ENCODE data around the gene ISM2.

ISM2 gene

GRCh38 chr14:77490347-77490986 is 8.1 kb downstream of the ISM2 start:
- no peaks in the 10 kb centered on the region for H3K79me2 ChIP-seq (ENCODE audit: insufficient read depth, low read length)
- H3F3A ChIP-seq (ENCODE audit: insufficient read depth, low read length) = no peaks in the 10 kb centered on the region
- TF ChIP-seq EZH2 (IDR thresholded peaks at IDR 0.05; ENCODE audit: borderline replicate concordance, low read length) (no peak), CTCF (IDR thresholded peaks at IDR 0.05; ENCODE audit: low read length) (no peak)
- no peaks in the 10 kb centered on the region for H3K36me3 ChIP-seq (ENCODE audit: insufficient read depth, low read length)
- H3K27me3 ChIP-seq (ENCODE audit: insufficient read depth, low read length) = no peaks in the 10 kb centered on the region
- H4K20me1 ChIP-seq (ENCODE audit: insufficient read depth, low read length) = no peaks in the 10 kb centered on the region
- no peak overlapping the region for H3K27ac ChIP-seq (ENCODE audit: low read depth, low read length, poor library complexity, severe bottlenecking)
- no peak overlapping the region for H3K4me2 ChIP-seq (ENCODE audit: low read length)
- no peak overlapping the region for H2AFZ ChIP-seq (ENCODE audit: low read length)
- no peak overlapping the region for H3K9ac ChIP-seq (ENCODE audit: low read length)
- no peaks in the 10 kb centered on the region for H3K9me2 ChIP-seq (ENCODE audit: low read depth, low read length)
- H3K4me1 ChIP-seq (ENCODE audit: insufficient read depth, low read length, severe bottlenecking) = no peaks in the 10 kb centered on the region
- H3K4me3 ChIP-seq (ENCODE audit: low read depth, low read length, poor library complexity, severe bottlenecking) = no peak overlapping the region
- no peaks in the 10 kb centered on the region for H3K9me3 ChIP-seq (ENCODE audit: low read length)

- no peak overlapping the region for H3K27ac ChIP-seq (ENCODE audit: low read depth, low read length, poor library complexity, severe bottlenecking)
- H3K36me3 ChIP-seq (ENCODE audit: insufficient read depth, low read length) = no peaks in the 10 kb centered on the region
- no peaks in the 10 kb centered on the region for H3F3A ChIP-seq (ENCODE audit: insufficient read depth, low read length)
- H3K9me3 ChIP-seq (ENCODE audit: low read length) = no peaks in the 10 kb centered on the region
- H3K9me2 ChIP-seq (ENCODE audit: low read depth, low read length) = no peaks in the 10 kb centered on the region
- no peak for TF ChIP-seq CTCF (IDR thresholded peaks at IDR 0.05; ENCODE audit: low read length)
- TF ChIP-seq EZH2 (IDR thresholded peaks at IDR 0.05; ENCODE audit: borderline replicate concordance, low read length) = no peak
- H3K4me1 ChIP-seq (ENCODE audit: insufficient read depth, low read length, severe bottlenecking) = no peaks in the 10 kb centered on the region
- H4K20me1 ChIP-seq (ENCODE audit: insufficient read depth, low read length) = no peaks in the 10 kb centered on the region
- H2AFZ ChIP-seq (ENCODE audit: low read length) = no peak overlapping the region
- no peak overlapping the region for H3K4me2 ChIP-seq (ENCODE audit: low read length)
- no peaks in the 10 kb centered on the region for H3K79me2 ChIP-seq (ENCODE audit: insufficient read depth, low read length)
- no peak overlapping the region for H3K4me3 ChIP-seq (ENCODE audit: low read depth, low read length, poor library complexity, severe bottlenecking)
- H3K9ac ChIP-seq (ENCODE audit: low read length) = no peak overlapping the region
- no peaks in the 10 kb centered on the region for H3K27me3 ChIP-seq (ENCODE audit: insufficient read depth, low read length)
These were observed 9.6 kb downstream of the ISM2 start for GRCh38 chr14:77489041-77489440.

- Histone ChIP-seq H3K4me3 (ENCODE audit: low read depth, low read length, poor library complexity, severe bottlenecking) (no peak overlapping the region), H3K36me3 (ENCODE audit: insufficient read depth, low read length) (no peaks in the 10 kb centered on the region), H3K9me2 (ENCODE audit: low read depth, low read length) (no peaks in the 10 kb centered on the region), H3K79me2 (ENCODE audit: insufficient read depth, low read length) (no peaks in the 10 kb centered on the region), H4K20me1 (ENCODE audit: insufficient read depth, low read length) (no peaks in the 10 kb centered on the region), H3F3A (ENCODE audit: insufficient read depth, low read length) (no peaks in the 10 kb centered on the region), H2AFZ (ENCODE audit: low read length) (no peak overlapping the region), H3K4me1 (ENCODE audit: insufficient read depth, low read length, severe bottlenecking) (no peaks in the 10 kb centered on the region), H3K9ac (ENCODE audit: low read length) (no peak overlapping the region), H3K4me2 (ENCODE audit: low read length) (no peak overlapping the region), H3K27ac (ENCODE audit: low read depth, low read length, poor library complexity, severe bottlenecking) (no peak overlapping the region), H3K27me3 (ENCODE audit: insufficient read depth, low read length) (no peaks in the 10 kb centered on the region), H3K9me3 (ENCODE audit: low read length) (no peaks in the 10 kb centered on the region)
- no peak for TF ChIP-seq EZH2 (IDR thresholded peaks at IDR 0.05; ENCODE audit: borderline replicate concordance, low read length)
- TF ChIP-seq CTCF (IDR thresholded peaks at IDR 0.05; ENCODE audit: low read length) = no peak
These were observed 10.1 kb downstream of the ISM2 start for GRCh38 chr14:77488558-77488957.

Measured in OCI-LY1 (cell line).